ENCODE data around the gene TLNRD1. TPM values are rescaled to one million over a fixed set of nuclear protein-coding genes. Genes with fewer than 3 reads are reported as not detected.
A peak's percentile ranks its signal among the peaks of the same experiment; 100 is the strongest.
"Not testable (repeated sequence)": the region's sequence is repeated elsewhere in the genome, so short reads cannot be mapped to it uniquely, and the experiment has no call there.

Gene TLNRD1
- 1 to 10 TPM; 4.3 to 9.9 (median 6.1) TPM for total RNA-seq

DNA sequence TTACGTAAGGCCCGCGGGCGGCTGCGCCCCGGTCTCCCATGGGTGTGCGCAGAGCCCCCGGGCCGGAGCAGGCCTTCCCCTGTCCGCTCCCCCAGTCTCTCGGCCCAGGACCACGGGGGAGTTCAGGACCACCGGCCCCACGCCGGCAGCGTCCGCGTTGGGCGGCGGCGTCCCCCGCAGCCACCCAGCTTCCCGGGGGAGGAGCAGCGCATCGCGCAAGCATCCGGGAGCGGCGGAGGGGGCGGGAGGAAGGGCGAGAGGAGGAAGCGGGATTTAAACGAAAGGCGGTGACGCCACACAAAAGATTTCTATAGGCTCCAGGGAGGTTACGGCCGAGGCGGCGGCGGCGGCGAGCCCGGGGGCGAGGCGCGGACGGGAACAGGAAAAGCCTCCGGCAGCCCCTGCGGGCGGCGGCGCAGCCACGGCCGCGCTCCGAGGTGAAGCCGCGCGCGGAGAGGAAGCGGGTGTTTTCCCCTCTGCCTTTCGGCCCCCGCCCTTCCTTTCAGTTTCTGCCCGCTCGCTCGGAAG, at the start of gene TLNRD1:
TSS of gene TLNRD1 (plus strand) at position 300 of the 528 bp plus-strand sequence. CDS start 1,349 bp downstream, outside the sequence.
- peaks cover 6 to 15% of the 10 kb centered on the region in 2 donors for H3K4me1 ChIP-seq (replicated peaks in 1 of 2)
- in situ Hi-C loops (cut with MboI; ENCODE audit: low pct_unique_long_range_greater_than_20kb in 2 of 9, low sequenced_read_pairs in 9 of 9, unreplicated experiment in 9 of 9): no loop called here
- WGBS, 10 experiments: no CpG with 5 or more reads among the region's 66 CpGs
- H3K4me3 ChIP-seq: peak within 1 kb of the TSS; percentile 54 to 81 (median 63)
- peak; percentile 53 to 86 (median 80) for ATAC-seq (replicated peaks in 6 of 8)
- H3K27ac ChIP-seq: peak within 1 kb of the TSS; percentile 66 to 83

DNA sequence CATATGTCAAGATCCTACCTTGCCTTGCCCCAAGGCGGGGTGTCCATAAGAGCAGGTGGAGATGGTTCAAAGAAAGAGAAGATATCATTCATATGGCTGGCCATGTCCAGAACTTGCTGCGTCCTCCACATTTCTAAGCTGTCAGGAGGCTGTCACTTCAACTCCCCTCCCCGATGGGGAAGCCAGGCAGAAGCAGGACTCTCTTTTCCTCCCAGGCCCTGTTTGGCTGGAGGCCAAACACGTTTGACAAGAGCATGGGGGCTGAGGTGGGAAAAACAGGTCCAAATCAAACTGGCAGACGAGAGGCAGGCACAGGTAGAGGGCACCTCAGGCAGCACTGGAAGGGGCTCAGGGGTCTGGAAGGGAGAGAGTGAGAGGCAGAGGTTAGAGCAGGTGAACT, 48.8 kb upstream of the TLNRD1 start:
- 63 to 100% (median 90%) methylated on average over 1 to 5 of the region's 5 CpGs; no CpG with 5 or more reads in 3 of the 10 experiments for WGBS, 10 experiments
- in situ Hi-C loops (cut with MboI; ENCODE audit: low pct_unique_long_range_greater_than_20kb in 2 of 9, low sequenced_read_pairs in 9 of 9, unreplicated experiment in 9 of 9): loop anchor here in 6 of 9 experiments (25.0 kb wide), 4 partner anchors 165 to 490 kb away; partner anchors contain the start of gene CEMIP (in 2 of the 6)
- ATAC-seq (replicated peaks in 6 of 8): no peak

DNA sequence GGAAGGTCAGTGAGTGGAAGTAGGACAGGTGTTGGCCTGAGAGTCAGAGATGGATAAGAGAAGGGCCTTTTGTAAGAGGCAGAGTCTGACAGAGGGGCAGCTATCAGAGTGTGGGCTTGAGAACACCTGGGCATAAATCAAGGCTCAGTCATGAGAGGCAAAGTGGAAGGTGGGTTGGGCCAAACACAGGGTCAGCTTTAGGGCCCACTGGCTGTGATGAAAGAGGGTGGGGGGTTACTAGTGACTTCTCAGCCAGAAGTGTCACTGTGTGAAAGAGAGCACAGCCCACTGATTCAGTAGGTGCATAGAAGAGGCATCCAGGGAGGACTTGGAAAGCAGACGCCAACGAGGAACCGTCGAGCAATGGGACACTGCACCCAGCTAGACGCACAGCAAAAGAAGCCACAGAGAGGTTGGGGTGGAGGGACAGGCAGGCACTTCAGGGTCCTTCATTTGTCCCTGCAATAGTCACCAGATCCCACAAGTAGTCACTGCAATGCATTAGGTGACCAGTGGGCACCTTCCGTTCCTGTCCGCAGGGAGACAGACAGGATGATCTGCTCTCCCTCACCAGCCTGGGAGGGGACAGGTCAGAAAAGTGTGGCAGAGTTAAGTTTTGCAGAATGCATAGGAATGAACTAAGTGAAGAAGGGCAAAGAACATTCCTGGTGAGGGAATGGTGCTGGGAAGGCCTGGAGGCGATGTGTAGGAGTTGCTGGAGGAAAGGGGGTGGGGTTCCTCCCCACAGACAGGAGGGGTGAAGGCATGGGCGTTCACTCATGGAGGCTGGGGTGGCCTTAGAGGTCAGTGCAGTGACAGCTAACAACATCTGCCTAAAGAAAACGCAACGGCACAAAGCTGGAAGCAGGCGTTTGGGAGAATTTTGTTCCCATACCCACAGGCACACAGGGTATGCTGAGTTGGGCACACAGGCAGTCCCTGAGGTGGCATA, 47.4 kb upstream of the TLNRD1 start:
- no peak overlapping the region for H3K27ac ChIP-seq
- 86 to 100% (median 100%) methylated on average over 1 to 5 of the region's 12 CpGs; no CpG with 5 or more reads in 3 of the 10 experiments for WGBS, 10 experiments
- in situ Hi-C loops (cut with MboI; ENCODE audit: low pct_unique_long_range_greater_than_20kb in 2 of 9, low sequenced_read_pairs in 9 of 9, unreplicated experiment in 9 of 9): loop anchor here in 6 of 9 experiments (25.0 kb wide), 4 partner anchors 166 to 491 kb away; partner anchors contain the start of gene CEMIP (in 2 of the 6)
- peak in 3 of 8 experiments; percentile 29 to 59 (median 47) for ATAC-seq (replicated peaks in 6 of 8)
- no peak overlapping the region for H3K4me3 ChIP-seq
- H3K4me1 ChIP-seq (replicated peaks in 1 of 2): peaks cover 0 to 5% of the 10 kb centered on the region in 2 donors

More for the DNA sequence above, 48.8 kb upstream of the TLNRD1 start:
- Histone ChIP-seq H3K4me1 (replicated peaks in 1 of 2) (peaks cover 0 to 5% of the 10 kb centered on the region in 2 donors), H3K27ac (no peak overlapping the region), H3K4me3 (no peak overlapping the region)

DNA sequence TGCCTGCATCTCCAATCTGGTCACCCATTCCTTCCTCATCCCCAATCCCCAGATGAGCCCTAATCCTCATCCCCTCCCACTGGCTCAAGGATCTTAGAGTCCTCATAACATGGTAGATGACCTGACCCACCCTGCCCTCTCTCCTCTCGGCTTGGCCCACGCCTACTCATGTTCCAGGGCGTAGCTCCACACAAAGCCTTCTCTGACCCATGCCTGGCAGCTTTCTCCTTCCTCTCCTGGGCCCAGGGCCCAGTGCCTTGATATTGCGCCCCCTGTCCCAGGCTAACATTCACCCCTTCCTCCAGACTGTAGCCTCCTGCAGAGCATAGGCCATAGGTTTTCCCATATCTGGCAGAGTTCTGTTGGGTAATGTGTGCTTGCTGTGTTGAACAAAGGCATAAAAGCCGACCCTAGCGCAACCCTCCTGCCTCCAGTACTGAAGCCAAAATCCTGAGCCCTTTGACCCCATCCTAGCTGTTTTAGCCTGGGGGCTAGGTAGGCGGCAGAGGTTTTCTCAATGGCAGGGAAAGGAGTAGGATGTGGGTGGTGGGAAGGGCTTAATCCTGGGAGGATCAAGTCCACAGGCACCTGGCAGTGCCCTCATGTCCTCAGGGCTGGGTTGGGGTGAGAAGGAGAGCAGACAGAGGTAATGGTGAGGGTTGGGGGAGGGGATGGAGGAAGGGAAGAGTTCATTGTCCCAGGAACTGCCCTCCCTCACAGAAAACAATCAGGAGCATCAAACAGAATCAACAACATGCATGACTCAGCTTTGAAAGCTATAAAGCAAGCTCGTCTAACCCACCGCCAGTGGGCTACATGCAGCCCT, 46.6 kb upstream of the TLNRD1 start:
- no peak overlapping the region for H3K4me3 ChIP-seq
- peak; percentile 9 to 68 (median 61) for ATAC-seq (replicated peaks in 6 of 8)
- H3K4me1 ChIP-seq (replicated peaks in 1 of 2): peaks cover 0 to 5% of the 10 kb centered on the region in 2 donors
- 10 to 100% (median 66%) methylated on average over 1 to 3 of the region's 9 CpGs; no CpG with 5 or more reads in 7 of the 10 experiments for WGBS, 10 experiments
- in situ Hi-C loops (cut with MboI; ENCODE audit: low pct_unique_long_range_greater_than_20kb in 2 of 9, low sequenced_read_pairs in 9 of 9, unreplicated experiment in 9 of 9): loop anchor here in 6 of 9 experiments (25.0 kb wide), 4 partner anchors 167 to 492 kb away; partner anchors contain the start of gene CEMIP (in 2 of the 6)
- no peak overlapping the region for H3K27ac ChIP-seq

DNA sequence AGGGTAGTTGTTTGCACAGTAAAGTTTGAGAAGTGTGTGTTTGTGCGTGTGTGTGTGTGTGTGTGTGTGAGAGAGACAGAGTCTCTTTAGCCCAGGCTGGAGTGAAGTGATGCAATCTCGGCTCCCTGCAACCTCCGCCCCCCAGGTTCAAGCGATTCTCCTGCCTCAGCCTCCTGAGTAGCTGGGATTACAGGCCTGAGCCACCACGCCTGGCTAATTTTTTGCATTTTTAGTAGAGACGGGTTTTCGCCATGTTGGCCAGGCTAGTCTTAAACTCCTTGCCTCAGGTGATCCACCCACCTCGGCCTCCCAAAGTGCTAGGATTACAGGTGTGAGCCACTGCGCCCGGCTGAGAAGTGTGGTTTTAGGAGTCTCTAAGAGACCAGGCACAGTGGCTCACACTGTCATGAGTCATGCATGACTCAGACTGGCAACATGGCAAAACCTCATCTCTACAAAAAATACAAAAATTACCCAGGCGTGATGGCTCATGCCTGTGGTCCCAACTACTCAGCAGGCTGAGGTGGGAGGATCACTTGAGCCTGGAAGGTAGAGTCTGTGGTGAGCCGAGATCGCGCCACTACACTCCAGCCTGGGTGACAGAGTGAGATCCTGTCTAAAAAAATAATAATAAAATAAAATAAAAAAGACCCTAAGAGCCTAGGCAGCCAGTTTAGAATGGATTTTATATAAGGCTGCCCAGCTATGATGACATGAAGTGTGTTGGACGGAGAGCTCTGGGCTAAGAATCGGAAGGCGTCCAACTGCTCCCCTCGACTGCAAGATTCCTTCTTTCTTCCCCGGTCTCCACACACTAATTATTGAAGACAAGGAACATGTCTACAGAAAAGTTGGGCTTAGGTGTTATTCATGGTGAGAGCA, 44.9 kb upstream of the TLNRD1 start:
- WGBS, 10 experiments: 38 to 100% (median 97%) methylated on average over 2 to 11 of the region's 19 CpGs; no CpG with 5 or more reads in 1 of the 10 experiments
- H3K4me1 ChIP-seq (replicated peaks in 1 of 2); H3K27ac ChIP-seq; H3K4me3 ChIP-seq: not testable (repeated sequence)
- peak in 7 of 8 experiments; percentile 24 to 97 (median 86) for ATAC-seq (replicated peaks in 6 of 8)
- in situ Hi-C loops (cut with MboI; ENCODE audit: low pct_unique_long_range_greater_than_20kb in 2 of 9, low sequenced_read_pairs in 9 of 9, unreplicated experiment in 9 of 9): loop anchor here in 6 of 9 experiments (25.0 kb wide), 4 partner anchors 169 to 494 kb away; partner anchors contain the start of gene CEMIP (in 2 of the 6)

DNA sequence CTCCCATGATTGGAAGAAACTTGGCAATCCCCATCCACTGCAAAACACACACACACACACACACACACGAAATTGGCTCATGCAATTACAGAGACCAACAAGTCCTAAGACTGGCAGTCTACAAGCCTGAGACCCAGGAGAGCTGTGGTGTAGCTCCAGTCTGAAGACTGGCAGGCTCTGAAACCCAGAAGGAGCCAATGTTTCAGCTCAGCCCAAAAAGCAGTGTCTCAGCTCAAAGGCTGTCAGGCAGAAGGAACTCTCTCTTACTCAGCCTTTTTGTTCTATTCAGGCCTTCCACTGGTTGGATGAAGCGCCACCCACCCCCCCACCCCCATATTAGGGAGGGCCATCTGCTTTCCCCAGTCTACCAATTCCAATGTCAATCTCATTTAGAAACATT, 43.2 kb upstream of the TLNRD1 start:
- in situ Hi-C loops (cut with MboI; ENCODE audit: low pct_unique_long_range_greater_than_20kb in 2 of 9, low sequenced_read_pairs in 9 of 9, unreplicated experiment in 9 of 9): loop anchor here in 6 of 9 experiments (25.0 kb wide), 4 partner anchors 170 to 495 kb away; partner anchors contain the start of gene CEMIP (in 2 of the 6)
- peak in 2 of 8 experiments; percentile 16 to 25 for ATAC-seq (replicated peaks in 6 of 8)
- Histone ChIP-seq H3K4me3 (no peak overlapping the region), H3K4me1 (replicated peaks in 1 of 2) (peaks cover 0 to 5% of the 10 kb centered on the region in 2 donors), H3K27ac (no peak overlapping the region)
- WGBS, 10 experiments: 0 to 86% (median 70%) methylated on average over 1 of the region's 2 CpGs; no CpG with 5 or more reads in 6 of the 10 experiments

DNA sequence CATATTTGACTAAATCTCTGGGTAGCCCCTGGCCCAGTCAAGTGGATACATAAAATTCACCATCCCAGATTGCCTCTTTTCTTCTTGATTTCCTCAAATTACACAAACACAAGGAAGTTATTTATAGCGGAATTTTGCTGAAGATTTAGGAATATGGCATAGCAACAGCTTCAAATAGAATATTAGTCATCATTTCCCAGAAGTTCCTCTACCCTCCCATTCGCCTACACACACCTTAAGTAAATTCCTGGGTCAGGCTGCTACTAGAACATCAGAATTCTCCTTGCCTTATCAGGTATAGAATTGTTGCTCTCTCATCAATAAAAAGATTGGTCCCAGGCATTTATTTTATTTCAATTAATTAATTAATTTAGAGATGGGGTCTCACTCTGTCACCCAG, 42.7 kb upstream of the TLNRD1 start:
- Histone ChIP-seq H3K4me1 (replicated peaks in 1 of 2) (peaks cover 0 to 5% of the 10 kb centered on the region in 2 donors), H3K27ac (no peak overlapping the region), H3K4me3 (no peak overlapping the region)
- ATAC-seq (replicated peaks in 6 of 8): peak in 2 of 8 experiments; percentile 9 to 24
- in situ Hi-C loops (cut with MboI; ENCODE audit: low pct_unique_long_range_greater_than_20kb in 2 of 9, low sequenced_read_pairs in 9 of 9, unreplicated experiment in 9 of 9): loop anchor here in 6 of 9 experiments (25.0 kb wide), 4 partner anchors 171 to 496 kb away; partner anchors contain the start of gene CEMIP (in 2 of the 6)
- WGBS, 10 experiments: 33 to 100% (median 89%) methylated on average over 1 to 2 of the region's 2 CpGs; no CpG with 5 or more reads in 2 of the 10 experiments

DNA sequence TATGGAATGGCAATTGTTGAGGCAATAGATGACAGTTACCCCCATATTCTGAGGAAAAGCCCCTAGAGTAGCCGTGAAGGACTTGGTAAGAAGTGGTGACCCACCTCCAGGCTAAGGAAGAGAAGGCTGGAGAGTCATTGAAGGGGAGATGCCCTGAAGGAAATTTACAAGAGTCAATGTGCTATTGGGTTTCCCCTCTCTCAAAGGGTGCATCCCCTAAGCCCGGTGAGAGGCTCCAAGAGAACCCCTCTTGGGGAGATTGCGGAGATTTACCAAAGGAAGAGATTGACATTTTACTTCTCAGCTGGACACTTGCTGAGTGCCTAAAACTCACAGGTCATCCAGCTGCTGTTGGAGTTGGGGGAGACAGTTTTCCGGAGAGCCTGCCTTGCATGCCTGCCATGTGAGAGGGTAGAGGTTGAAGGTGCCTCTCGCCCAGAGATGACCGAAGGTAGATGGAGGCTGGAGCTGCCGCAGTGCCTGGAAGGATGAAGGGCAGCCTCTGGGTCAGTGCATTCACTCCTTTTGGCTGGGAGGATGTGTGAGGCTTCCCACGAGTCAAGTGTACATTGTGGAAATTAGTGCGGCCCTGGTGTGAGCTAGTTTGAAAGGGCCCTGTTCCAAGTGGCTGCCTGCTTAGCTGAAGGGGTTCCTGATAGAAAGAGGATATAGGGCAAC, 41.8 kb upstream of the TLNRD1 start:
- ATAC-seq (replicated peaks in 6 of 8): no peak
- 90 to 100% (median 100%) methylated on average over 1 to 7 of the region's 9 CpGs; no CpG with 5 or more reads in 2 of the 10 experiments for WGBS, 10 experiments

DNA sequence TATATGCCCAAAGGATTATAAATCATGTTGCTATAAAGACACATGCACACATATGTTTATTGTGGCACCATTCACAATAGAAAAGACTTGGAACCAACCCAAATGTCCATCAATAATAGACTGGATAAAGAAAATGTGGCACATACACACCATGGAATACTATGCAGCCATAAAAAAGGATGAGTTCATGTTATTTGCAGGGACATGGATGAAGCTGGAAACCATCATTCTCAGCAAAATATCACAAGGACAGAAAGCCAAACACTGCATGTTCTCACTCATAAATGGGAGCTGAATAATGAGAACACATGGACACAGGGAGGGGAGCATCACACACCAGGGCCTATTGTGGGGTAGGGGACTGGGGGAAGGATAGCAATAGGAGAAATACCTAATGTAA, 35.3 kb upstream of the TLNRD1 start:
- not testable (repeated sequence) for H3K4me1 ChIP-seq (replicated peaks in 1 of 2); H3K27ac ChIP-seq; H3K4me3 ChIP-seq; ATAC-seq (replicated peaks in 6 of 8)
- in situ Hi-C loops (cut with MboI; ENCODE audit: low pct_unique_long_range_greater_than_20kb in 2 of 9, low sequenced_read_pairs in 9 of 9, unreplicated experiment in 9 of 9): loop anchor here in 6 of 9 experiments (25.0 kb wide), 4 partner anchors 178 to 503 kb away; partner anchors contain the start of gene CEMIP (in 2 of the 6)

More for the DNA sequence above, 41.8 kb upstream of the TLNRD1 start:
- Histone ChIP-seq H3K4me1 (replicated peaks in 1 of 2) (peaks cover 0 to 5% of the 10 kb centered on the region in 2 donors), H3K4me3 (no peak overlapping the region), H3K27ac (no peak overlapping the region)
- in situ Hi-C loops (cut with MboI; ENCODE audit: low pct_unique_long_range_greater_than_20kb in 2 of 9, low sequenced_read_pairs in 9 of 9, unreplicated experiment in 9 of 9): loop anchor here in 6 of 9 experiments (25.0 kb wide), 4 partner anchors 172 to 497 kb away; partner anchors contain the start of gene CEMIP (in 2 of the 6)

DNA sequence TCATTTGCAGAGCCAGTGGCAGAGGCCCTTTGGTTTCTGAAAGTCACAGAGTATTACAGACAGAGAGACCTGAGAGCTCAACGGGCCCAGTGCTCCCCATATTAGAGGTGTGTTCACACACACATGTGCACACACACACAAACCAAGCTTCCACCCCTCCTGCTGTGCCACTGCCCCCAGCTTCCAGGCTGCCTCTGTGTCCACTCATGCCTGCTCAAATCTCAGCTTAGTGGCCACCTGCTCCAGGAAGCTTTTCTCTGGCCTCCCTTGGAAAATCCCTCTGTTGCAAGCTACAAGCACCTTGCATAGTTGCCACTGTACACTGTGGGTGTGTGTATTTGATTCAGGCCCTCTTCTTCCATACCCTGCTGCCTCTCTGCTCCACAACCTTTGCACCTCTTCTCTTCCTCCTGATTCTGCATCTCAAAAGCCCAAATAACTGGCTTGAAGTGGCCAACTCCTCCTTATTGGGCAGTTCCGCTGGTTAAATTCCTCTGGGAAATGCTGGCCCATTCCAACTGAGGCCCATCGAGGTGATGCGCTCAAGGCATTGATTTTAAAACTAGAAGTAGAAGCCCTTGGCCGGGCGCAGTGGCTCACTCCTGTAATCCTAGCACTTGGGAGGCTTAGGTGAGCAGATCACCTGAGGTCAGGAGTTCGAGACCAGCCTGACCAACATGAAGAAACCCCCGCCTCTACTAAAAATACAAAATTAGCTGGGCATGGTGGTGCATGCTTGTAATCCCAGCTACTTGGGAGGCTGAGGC, 34.1 kb upstream of the TLNRD1 start:
- Histone ChIP-seq H3K27ac (no peak overlapping the region), H3K4me3 (no peak overlapping the region), H3K4me1 (replicated peaks in 1 of 2) (no peaks in the 10 kb centered on the region)
- WGBS, 10 experiments: 57 to 100% (median 93%) methylated on average over 1 to 4 of the region's 8 CpGs; no CpG with 5 or more reads in 3 of the 10 experiments
- in situ Hi-C loops (cut with MboI; ENCODE audit: low pct_unique_long_range_greater_than_20kb in 2 of 9, low sequenced_read_pairs in 9 of 9, unreplicated experiment in 9 of 9): loop anchor here in 6 of 9 experiments (25.0 kb wide), 4 partner anchors 179 to 504 kb away; partner anchors contain the start of gene CEMIP (in 2 of the 6)
- no peak for ATAC-seq (replicated peaks in 6 of 8)

Measured in motor neuron (in vitro differentiated cells).